ENCODE measurements around the gene PMM1. TPM values are rescaled to one million over a fixed set of nuclear protein-coding genes. Genes with fewer than 3 reads are reported as not detected.

PMM1 gene
- total and polyA plus RNA-seq, 12 donors, result 13.8 to 43.5 (median 21.9) TPM

DNA sequence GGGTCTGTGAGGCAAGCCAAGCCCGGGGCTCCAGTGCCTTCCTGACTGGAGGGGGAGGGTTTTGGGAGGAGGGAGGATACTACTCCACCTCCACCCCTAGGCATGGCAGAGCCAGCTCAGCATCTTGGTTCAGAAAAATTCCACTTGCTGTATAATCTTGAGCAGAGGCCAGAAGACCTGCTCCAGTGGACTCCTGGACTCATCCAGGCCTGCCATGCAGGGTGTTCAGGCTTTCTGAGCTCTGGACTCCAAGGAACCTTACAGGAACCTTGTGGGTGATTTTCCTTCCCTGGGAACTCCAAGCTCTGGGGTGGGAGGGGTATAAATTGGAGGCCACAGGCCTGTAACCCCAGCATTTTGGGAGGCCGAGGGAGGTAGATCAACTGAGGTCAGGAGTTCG lies 19.4 kb downstream of the PMM1 start:
- no peak overlapping the region for H3K27ac ChIP-seq
- H3K4me1 ChIP-seq, result peaks cover 4 to 44% (median 28%) of the 10 kb centered on the region in 9 donors

DNA sequence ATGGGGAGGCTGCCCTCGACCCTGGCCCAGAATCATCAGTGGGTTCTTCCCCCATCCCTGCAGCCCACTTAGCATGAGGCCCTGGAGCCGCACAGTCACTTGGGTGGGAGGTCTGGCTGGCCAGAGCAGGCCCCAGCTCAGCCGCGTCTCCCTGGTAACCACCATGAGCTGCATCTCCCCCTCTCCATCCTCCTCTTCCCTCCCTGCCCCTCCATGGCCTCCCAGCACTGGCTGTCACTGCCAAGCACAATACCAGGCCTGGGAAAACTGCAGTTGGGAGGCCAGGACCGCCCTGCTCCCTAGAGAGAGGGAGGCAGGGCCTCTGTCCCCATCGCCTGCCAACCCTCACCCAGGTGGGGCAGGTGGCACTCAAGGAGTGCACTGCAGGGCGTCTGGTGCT lies 20.8 kb downstream of the PMM1 start:
- WGBS, 2 donors, result 76 to 83% methylated on average over 7 of the region's 7 CpGs
- DNase-seq, result no peak
- H3K27ac ChIP-seq, result no peak overlapping the region

More for the DNA sequence above, 19.4 kb downstream of the PMM1 start:
- Histone ChIP-seq H3K27me3 (no peaks in the 10 kb centered on the region), H3K4me3 (no peak overlapping the region), H3K9me3 (no peaks in the 10 kb centered on the region), H3K36me3 (peaks cover 0 to 14% (median 0%) of the 10 kb centered on the region in 9 donors)
- intact Hi-C loops (cut with DNase I), result no loop called here
- ATAC-seq (no peak), DNase-seq (no peak)
- 74 to 84% methylated on average over 3 of the region's 3 CpGs for WGBS, 2 donors
- TF ChIP-seq, protein P1, sequence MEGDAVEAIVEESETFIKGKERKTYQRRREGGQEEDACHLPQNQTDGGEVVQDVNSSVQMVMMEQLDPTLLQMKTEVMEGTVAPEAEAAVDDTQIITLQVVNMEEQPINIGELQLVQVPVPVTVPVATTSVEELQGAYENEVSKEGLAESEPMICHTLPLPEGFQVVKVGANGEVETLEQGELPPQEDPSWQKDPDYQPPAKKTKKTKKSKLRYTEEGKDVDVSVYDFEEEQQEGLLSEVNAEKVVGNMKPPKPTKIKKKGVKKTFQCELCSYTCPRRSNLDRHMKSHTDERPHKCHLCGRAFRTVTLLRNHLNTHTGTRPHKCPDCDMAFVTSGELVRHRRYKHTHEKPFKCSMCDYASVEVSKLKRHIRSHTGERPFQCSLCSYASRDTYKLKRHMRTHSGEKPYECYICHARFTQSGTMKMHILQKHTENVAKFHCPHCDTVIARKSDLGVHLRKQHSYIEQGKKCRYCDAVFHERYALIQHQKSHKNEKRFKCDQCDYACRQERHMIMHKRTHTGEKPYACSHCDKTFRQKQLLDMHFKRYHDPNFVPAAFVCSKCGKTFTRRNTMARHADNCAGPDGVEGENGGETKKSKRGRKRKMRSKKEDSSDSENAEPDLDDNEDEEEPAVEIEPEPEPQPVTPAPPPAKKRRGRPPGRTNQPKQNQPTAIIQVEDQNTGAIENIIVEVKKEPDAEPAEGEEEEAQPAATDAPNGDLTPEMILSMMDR (IDR thresholded peaks at IDR 0.05), result no peak

DNA sequence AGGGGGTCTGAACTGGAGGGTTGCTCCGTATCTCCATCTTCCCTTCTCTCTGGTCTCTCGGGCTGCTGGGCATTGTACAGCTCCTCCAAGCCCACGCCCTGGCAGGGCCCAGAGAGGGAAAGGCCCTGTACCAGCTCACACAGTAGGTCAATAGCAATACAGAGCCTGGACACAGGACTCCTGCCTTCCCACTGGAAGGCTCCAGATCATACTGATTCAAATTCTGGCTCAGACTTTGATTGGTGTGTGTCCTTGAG lies 22.2 kb downstream of the PMM1 start:
- H3K27me3 ChIP-seq, result no peaks in the 10 kb centered on the region
- DNase-seq (no peak), ATAC-seq (no peak)
- peaks cover 0 to 1% (median 0%) of the 10 kb centered on the region in 9 donors for H3K36me3 ChIP-seq
- peak overlapping the region in 6 of 10 donors; percentile 6 to 93 (median 60) for H3K27ac ChIP-seq
- H3K4me3 ChIP-seq, result no peak overlapping the region
- intact Hi-C loops (cut with DNase I), result no loop called here
- WGBS, 2 donors, result 45 to 57% methylated on average over 3 of the region's 3 CpGs
- peaks cover 0 to 55% (median 25%) of the 10 kb centered on the region in 9 donors for H3K4me1 ChIP-seq
- TF ChIP-seq, protein P1 (IDR thresholded peaks at IDR 0.05), result no peak
- H3K9me3 ChIP-seq, result no peaks in the 10 kb centered on the region

More for the DNA sequence above, 20.8 kb downstream of the PMM1 start:
- intact Hi-C loops (cut with DNase I), result no loop called here
- TF ChIP-seq, protein P1 (IDR thresholded peaks at IDR 0.05), result no peak
- Histone ChIP-seq H3K36me3 (peaks cover 0 to 14% (median 0%) of the 10 kb centered on the region in 9 donors), H3K27me3 (no peaks in the 10 kb centered on the region), H3K9me3 (no peaks in the 10 kb centered on the region), H3K4me1 (peaks cover 0 to 41% (median 23%) of the 10 kb centered on the region in 9 donors), H3K4me3 (no peak overlapping the region)
- ATAC-seq, result peak in 3 of 8 donors; percentile 4 to 24 (median 5)

DNA sequence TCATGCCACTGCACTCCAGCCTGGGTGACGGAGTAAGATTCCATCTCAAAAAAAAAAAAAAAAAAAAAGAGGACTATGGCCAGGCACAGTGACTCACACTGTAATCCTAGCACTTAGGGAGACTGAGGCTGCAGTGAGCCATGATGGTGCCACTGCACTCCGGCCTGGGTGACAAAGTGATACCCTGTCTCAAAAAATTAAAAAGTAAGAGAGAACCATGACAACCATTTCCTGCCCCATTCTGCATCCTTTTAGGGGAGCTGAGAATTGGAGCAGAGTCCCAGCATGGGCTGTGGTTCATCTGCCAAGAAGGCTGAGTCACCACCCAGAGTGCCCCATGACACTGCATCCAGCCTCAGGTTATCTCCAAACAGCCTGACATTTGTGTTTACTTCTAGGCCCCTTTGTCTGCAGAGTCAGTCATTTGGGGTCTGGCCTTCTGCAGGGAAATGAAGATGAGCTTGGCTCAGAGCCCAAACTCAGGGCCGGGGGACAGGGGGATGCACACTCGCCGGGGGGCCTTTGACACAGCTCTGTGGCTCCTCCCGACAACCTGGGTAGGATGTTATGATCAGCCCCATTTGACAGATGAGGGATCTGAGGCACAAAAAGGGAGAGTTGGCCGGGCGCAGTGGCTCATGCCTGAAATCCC lies 24.1 kb downstream of the PMM1 start:
- H3K9me3 ChIP-seq, result no peaks in the 10 kb centered on the region
- 60 to 65% methylated on average over 8 of the region's 8 CpGs for WGBS, 2 donors
- no peak overlapping the region for H3K4me3 ChIP-seq
- H3K27ac ChIP-seq, result peak overlapping the region in 9 of 10 donors; percentile 44 to 93 (median 61)
- TF ChIP-seq, protein P1 (IDR thresholded peaks at IDR 0.05), result no peak
- H3K36me3 ChIP-seq, result no peaks in the 10 kb centered on the region
- ATAC-seq (peak in 6 of 8 donors; percentile 32 to 52 (median 44)), DNase-seq (no peak)
- intact Hi-C loops (cut with DNase I), result no loop called here
- peaks cover 0 to 13% (median 0%) of the 10 kb centered on the region in 7 donors for H3K27me3 ChIP-seq
- H3K4me1 ChIP-seq, result peaks cover 0 to 61% (median 27%) of the 10 kb centered on the region in 9 donors

Data from heart right ventricle (tissue), 16 donors.